DLD1 (cell line): Measurements from ENCODE around the gene LDB2.

Experiments used
- in situ Hi-C: cut with HindIII; loops from 2 replicates; pipeline ENCODE4 v1.10.0; 2017; ENCODE audit warnings: low sequenced_read_pairs

Gene LDB2

DNA sequence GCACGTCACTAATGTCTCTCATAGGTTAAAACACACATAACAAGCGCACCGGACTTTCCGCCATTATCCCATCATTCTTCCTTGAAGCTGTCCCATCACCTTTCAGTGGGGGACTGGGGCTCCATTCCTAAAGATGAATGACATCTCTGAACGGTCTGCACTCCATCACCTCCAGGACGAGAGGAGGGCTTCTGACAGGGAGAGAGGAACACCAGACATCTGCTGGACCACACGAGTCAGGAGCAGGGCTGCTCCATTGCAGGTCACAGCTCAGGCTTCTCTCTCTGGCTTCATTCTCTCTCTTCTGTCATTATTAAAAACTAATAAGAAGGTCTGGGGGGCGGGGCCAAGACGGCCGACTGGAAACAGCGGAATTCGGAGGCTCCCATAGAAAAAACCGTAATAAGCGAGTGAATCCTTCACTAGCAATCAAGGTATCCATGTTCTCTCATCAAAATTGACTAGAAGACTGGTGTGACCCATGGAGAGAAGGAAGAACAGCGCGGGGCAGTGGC lies 289.8 kb downstream of the LDB2 start:
- in situ Hi-C loops = no loop called here

DNA sequence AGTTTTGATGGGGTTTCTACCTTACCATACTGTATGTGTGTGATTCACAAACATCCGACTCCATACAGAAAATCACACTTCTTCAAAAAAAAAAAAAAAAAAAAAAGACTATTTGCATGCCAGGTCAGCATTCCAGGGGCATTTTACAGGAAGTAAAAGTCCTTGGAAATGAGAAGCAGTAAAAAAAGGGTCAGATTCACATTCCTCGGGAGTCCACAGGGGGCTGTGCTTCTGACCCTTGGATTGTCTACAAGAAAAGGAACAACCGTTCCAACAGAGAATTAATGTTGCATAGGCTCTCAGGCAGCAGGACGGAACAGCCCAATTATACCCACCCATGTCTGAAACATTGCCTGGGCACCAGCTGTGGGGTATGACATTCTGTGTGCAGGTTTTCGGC lies 290.3 kb downstream of the LDB2 start:
- in situ Hi-C loops = no loop called here

DNA sequence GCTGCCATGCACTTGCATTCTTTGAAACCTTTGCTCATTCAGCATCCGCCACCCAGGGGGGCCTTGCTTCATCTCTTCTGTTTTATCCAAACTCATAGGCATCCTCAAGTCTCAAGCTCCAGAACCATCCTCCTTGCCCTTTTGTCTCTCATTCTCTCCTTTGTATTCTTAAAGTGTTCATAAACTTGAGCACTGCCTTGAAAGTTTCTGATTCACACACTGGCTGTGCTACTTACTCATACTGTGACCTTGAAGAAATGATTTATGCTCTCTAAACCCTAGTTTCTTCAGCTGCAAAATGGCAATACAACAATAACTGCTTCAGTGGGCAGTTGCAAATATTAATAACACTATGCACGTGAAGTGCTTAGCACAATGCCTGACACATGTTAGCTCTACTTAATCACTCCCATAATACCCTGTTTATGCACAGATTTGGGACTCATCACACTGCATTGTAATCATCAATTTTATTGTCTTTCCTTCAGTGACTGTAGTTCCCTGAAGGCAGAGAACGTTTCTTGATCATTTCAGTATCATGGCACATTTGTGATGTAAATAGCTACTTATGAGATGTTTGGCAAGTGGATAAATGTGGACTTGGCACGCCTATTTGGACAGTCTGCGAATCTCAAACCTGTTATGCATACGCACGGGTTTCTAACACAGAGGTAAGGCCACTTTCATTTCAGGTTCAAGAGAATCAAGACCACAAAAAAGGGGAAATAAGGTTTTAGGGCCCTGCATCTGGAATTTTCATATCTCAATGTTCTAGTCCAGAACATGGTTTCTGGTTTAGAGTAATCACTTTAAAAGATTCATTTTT lies 291.0 kb downstream of the LDB2 start:
- in situ Hi-C loops = no loop called here

DNA sequence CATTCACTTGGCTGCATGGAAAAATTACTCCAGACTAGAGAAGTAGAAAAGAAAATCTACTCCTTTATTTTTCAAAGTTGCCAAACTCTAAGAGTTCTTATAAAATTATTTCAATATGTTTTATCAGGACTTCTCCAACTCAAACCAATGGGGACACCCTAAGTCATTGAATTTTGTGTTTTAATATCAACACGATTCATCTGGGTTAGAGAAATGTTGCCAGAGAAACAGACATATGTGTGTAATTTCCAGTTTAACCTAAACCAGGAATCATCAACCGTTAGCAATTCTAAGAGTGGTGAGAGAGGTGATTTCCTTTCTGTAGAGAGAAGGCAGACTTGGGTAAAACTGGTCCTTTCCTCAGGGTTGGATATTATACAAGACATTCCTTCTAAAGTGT lies 291.8 kb downstream of the LDB2 start:
- in situ Hi-C loops = no loop called here

GRCh38 chr4:16603178-16603577 lies 295.3 kb downstream of the LDB2 start:
- in situ Hi-C loops = no loop called here

DNA sequence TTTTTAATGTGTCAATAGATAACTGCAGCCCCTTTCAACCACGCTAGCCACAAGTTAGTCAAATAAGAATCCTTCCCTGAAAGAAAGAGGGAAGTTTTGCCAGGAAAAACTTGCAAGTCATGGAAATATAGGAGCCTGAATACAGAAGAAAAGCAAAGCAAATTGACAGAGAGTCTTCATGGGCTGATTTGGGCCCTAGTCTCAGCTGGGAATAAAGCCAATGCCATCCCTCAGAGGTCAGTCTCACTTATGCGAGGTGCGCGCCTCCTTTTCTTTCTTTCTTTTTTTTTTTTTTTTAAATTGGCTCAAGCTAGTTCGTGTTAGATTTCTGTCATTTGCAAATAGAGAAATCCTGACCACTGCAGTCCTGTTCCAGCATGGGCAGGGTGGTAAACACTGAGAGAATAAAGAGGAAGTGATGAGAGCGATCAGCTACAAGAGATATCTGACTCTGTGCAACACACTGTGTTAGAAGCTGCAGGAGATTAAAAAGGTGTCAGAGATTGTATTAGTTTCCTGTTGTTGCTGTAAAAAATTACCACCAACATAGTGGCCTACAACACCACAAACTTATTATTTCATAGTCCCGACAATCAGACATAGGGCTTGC lies 299.7 kb downstream of the LDB2 start:
- in situ Hi-C loops = no loop called here

DNA sequence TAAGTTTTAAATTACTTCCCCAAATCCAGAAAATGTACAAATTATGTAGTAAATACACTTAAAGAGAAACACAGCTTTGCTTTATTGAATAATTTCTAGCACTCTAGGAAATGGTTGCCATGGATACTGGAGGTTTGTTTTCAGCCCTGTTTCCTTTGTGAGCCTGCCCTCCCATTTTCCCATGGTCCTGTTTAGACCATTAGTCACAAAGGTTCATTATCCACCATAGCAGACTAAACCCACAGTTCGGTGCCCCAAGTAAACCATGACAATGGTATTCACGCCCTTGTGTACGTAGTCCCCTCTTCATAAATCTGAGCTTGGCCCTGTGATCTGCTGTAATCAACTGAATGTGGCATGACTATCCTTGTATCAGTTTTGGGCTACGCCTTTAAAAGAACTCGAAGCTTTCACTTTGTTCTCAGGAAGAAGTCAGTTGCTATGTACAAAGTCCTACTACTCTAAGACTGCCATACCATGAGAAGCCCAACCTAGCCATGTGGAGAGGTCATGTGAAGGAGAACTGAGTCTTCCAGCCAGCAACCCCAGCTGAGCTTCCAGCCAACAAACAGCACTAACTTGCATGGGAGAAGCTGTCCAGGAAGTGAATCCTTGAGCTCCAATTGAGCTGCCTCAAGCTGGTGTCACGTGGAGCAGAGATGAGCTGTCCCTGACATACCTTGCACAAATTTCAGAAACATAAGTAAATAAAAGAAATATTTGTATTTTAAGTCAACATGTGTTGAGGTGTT lies 300.4 kb downstream of the LDB2 start:
- in situ Hi-C loops = no loop called here

GRCh38 chr4:16597443-16597842 lies 301.0 kb downstream of the LDB2 start:
- in situ Hi-C loops = no loop called here

GRCh38 chr4:16596267-16596666 lies 302.2 kb downstream of the LDB2 start:
- in situ Hi-C loops = no loop called here

DNA sequence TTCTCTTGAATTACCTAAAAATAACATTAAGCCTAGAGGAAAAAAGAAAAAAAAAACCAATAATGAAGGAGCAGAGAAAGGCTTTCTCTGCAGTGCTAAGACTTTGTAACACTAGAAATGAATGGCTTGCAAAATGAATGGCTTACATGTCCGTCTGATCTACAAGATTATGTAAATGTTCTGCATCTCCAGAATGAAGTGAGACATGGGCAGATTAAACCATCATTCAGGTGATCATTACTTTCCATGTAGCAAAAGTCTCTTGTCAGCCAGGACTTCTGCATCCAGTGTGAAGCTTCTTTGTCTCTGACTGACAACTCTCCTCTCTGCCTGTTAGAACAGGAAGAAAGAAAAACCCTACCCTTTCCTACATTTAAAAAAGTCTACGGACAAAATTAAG lies 304.3 kb downstream of the LDB2 start:
- in situ Hi-C loops = no loop called here

DNA sequence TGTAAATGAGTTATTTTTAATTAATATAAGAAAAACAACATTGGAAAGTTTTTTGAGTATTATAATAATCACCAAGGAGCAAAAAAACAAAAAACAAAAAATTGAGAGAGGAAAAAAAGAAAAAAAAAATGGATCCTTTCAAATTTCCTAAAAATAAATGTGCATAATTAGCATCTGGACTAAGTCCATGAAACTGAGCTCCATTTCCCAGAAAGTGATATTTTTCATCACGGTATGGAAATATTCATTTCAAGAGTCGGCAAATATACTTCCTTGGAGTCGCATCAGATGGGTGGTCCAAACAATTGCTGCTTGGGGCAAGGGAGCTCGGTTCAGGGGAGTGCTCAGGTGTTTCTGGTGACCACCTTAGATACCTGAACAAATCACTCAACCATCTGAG lies 305.1 kb downstream of the LDB2 start:
- in situ Hi-C loops = no loop called here

DNA sequence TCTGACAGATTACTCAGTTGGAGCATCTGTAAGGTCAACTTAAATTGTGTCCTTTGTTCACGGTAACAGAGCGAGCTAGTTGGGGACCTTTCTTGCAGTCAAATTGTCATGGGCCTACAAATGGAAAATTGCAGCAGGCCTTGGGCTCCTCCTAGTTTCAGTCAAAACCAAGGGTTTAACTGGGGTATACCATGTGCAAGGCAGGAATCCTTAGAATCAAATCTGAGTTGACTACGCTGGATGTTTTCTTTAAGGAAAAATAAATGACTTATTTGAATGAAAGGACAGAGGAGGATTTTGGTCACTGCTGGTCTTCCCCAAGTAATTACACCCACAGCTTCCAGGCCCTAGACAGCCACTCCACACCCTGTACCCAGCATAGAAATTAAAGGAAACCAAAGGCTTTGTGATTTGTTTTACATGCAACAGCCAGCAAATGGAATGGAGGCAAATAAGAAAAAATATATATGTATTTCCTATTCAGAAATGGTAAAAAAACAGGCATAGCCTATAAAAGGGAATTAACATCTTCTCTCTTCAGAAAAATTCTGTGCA lies 307.1 kb downstream of the LDB2 start:
- in situ Hi-C loops = no loop called here

GRCh38 chr4:16590797-16591196 lies 307.6 kb downstream of the LDB2 start:
- in situ Hi-C loops = no loop called here

DNA sequence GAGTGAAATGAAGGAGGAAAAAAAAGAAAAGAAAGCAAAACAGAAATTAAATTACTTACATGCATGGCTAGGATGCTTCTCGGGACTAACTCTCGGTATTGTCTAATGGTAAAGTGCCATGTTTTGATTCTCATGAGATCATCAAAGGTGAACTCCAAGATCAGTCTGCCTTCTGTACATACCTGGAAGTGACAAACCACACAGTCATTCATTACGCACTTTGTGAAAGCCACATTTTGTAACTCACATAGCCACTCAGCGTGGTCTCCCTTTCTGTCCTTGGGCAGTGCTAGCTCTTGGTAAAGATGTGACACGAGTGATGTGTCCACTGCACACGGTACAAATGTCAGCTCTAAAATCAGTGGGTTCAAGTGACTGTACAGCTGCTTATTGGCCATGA lies 309.8 kb downstream of the LDB2 start:
- in situ Hi-C loops = no loop called here

DNA sequence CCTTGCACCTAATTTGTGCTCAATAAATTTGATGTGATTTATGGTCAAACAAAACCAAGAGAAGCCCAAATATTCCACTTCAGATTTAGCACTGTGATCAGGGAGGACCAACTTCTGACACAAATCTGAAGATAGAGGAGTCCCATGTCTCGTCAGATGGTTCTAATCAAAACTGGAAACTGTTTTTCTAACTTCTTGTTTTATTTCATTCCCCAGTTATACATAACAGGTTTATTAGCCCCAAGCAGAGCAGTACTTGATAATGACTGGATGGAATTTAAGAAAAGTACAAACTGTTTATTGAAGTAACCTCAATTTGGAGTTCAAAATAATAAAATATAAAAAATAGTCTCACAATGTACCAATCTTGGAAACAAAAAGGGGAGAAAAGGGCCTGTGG lies 310.3 kb downstream of the LDB2 start:
- in situ Hi-C loops = no loop called here

DNA sequence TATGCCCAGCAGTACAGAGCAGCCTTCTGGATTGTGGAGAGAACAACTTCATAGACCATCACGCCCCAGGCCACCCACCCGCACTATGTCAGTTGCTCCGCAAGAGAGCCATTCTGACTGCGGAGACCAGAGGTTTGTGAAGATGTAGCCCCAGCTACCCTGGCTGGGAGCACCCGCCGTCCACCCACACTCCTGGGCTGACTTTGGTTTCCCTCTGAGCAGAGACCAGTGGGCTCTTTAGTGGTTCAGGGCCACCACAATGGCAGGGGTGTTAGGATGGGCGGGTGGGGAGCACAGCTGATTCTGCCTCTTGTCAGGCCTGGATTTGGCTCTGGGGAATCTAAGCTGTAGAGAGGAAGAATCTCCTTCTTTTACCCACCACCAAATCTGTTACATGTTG lies 313.4 kb downstream of the LDB2 start:
- in situ Hi-C loops = no loop called here

DNA sequence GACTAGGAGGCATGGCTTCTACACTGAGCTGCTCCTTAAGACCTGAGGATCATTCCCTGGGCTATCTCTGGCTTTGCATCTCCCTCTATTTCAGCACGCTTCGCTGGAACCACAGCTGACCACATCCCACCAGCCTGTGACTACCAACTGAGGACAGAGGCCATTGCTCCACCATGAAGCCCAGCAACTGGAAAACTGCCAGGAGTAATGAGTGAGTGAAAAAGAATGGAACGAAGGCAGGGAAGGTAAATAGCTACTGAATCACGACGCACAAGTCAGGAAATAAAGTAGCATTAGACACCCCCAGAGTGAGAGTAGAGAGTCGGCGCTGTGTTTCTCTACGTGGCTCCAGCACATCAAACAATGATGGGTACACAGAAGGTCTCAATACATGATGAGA lies 314.7 kb downstream of the LDB2 start:
- in situ Hi-C loops = no loop called here

DNA sequence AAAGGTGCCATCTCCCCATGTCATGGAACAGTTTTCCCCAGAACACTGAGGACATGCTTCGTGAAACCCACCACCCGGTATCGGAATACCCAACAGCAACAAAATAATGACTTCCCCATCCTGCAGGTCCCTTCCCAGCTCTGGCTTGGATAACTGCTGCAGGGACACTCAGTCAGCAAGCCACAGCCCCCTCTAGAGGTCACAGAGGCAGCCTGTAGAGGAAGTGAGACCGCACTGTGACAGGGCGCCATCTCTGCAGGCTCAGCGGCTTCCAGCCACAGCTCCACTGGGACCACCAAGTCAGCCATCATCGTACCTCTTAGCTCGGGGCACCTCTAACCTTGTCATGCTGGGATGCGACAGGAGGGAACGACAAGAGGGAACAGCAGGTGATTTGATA lies 315.9 kb downstream of the LDB2 start:
- in situ Hi-C loops = no loop called here

GRCh38 chr4:16582036-16582435 lies 316.4 kb downstream of the LDB2 start:
- in situ Hi-C loops = no loop called here

DNA sequence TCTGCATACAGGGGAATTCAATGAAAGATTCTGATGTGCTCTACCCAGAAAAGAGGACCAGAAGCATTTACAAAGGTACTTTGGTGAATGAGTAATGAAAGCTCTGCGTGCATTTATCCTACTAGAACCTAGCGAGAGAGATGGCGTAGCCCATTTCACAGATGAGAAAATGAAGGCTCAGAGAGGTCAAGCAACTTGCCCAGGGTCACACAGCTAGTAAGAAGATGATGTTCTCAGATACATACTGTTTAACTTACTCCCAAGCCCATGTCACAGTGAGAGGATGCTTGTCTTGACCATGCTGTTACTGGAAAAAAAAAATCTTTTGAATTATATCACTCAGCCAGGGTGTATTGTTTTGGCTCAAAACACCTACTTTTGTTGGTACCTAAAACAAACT lies 317.3 kb downstream of the LDB2 start:
- in situ Hi-C loops = no loop called here

DNA sequence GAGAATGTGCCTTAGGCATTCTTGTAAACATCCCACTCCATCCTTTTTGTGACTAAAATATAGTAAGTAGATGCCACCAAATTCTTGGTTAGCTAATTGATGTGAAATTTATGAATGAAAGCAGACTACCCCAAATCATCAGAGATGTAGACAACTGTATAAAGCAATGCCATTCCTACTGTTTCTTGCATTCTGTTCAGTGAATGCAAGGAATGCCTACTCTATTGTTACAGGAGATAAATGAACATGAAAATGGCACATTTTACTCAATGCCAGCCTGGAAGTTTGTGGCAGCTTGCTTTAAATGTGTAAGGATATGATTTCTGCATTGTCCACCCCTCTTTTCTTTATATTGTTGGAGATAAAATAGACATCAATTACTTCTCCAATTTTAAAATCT lies 317.9 kb downstream of the LDB2 start:
- in situ Hi-C loops = no loop called here
